ENCODE measurements around the gene RMND5B. TPM values are rescaled to one million over a fixed set of nuclear protein-coding genes. Genes with fewer than 3 reads are reported as not detected.
A peak's percentile ranks its signal among the peaks of the same experiment; 100 is the strongest.

RMND5B gene
- total and polyA plus RNA-seq, 2 of the 13 experiments (the other 11 are each of a cell fraction or from before 2014, with no cell fraction given), result 18.6 to 20.4 TPM

- TF ChIP-seq ZNF564 (CRISPR knock-in tag; IDR thresholded peaks at IDR 0.05) (0 out of 2 replicates have a peak, but pooled peaks have one; percentile 68), STAT6 (CRISPR knock-in tag; IDR thresholded peaks at IDR 0.05; ENCODE audit: borderline replicate concordance) (no peak)
- no peak for DNase-seq (ENCODE audit: low spot score)
- in situ Hi-C loops (cut with HindIII; ENCODE audit: extremely low pct_ligation_motif_present, low pct_unique_long_range_greater_than_20kb) (no loop called here), intact Hi-C loops (cut with micrococcal nuclease; ENCODE audit: unreplicated experiment) (no loop called here)
- no peaks in the 10 kb centered on the region for H3K9me3 ChIP-seq (ENCODE audit: low read length)
- no peak overlapping the region for H3K27ac ChIP-seq (ENCODE audit: extremely low read length, insufficient read depth, low read length)
- no peaks in the 10 kb centered on the region for H3K36me3 ChIP-seq (replicated peaks in 1 of 2; ENCODE audit: control insufficient read depth in 1 of 2, insufficient read depth in 2 of 2, low read length in 2 of 2)
- ChIA-PET POLR2A (no interaction called here), CTCF (ENCODE audit: low intra/inter-chr PET ratio, low total read pairs) (no interaction called here)
- H2AFZ ChIP-seq (ENCODE audit: low read length), result no peak overlapping the region
- no peak overlapping the region for H3K4me3 ChIP-seq (replicated peaks in 1 of 3; ENCODE audit: insufficient read depth in 1 of 3, low read depth in 2 of 3, low read length in 3 of 3)
- no peak overlapping the region for H3K4me2 ChIP-seq (ENCODE audit: low read depth, low read length)
- no peak for FAIRE-seq
- H4K20me1 ChIP-seq (ENCODE audit: insufficient read depth, low read length), result no peaks in the 10 kb centered on the region
- WGBS (ENCODE audit: low lambda C conversion rate), result 25% methylated on average over 7 of the region's 7 CpGs
- peaks cover 0 to 22% of the 10 kb centered on the region in 2 experiments; a peak in 3 of 5 replicates for H3K27me3 ChIP-seq (ENCODE audit: control insufficient read depth in 1 of 2, insufficient read depth in 2 of 2, low read length in 2 of 2)
- BruUV-seq (replicated peaks), result no TSS peak
- H3K9ac ChIP-seq (ENCODE audit: insufficient read depth, low read depth, low read length), result no peak overlapping the region
- peaks cover 12% of the 10 kb centered on the region for H3K4me1 ChIP-seq (ENCODE audit: insufficient read depth, low read length)
- no peak for ATAC-seq
- H3K79me2 ChIP-seq (ENCODE audit: insufficient read depth, low read length), result no peaks in the 10 kb centered on the region
These were observed 62.0 kb downstream of the RMND5B start for GRCh38 chr5:178192787-178193186.

- ChIA-PET POLR2A (no interaction called here), CTCF (ENCODE audit: low intra/inter-chr PET ratio, low total read pairs) (no interaction called here)
- Histone ChIP-seq H3K9me3 (ENCODE audit: low read length) (no peaks in the 10 kb centered on the region), H2AFZ (ENCODE audit: low read length) (no peak overlapping the region), H3K27ac (ENCODE audit: extremely low read length, insufficient read depth, low read length) (no peak overlapping the region), H3K4me2 (ENCODE audit: low read depth, low read length) (no peak overlapping the region), H3K4me1 (ENCODE audit: insufficient read depth, low read length) (peaks cover 12% of the 10 kb centered on the region), H3K36me3 (replicated peaks in 1 of 2; ENCODE audit: control insufficient read depth in 1 of 2, insufficient read depth in 2 of 2, low read length in 2 of 2) (no peaks in the 10 kb centered on the region), H4K20me1 (ENCODE audit: insufficient read depth, low read length) (no peaks in the 10 kb centered on the region), H3K79me2 (ENCODE audit: insufficient read depth, low read length) (no peaks in the 10 kb centered on the region), H3K4me3 (replicated peaks in 1 of 3; ENCODE audit: insufficient read depth in 1 of 3, low read depth in 2 of 3, low read length in 3 of 3) (no peak overlapping the region), H3K9ac (ENCODE audit: insufficient read depth, low read depth, low read length) (no peak overlapping the region), H3K27me3 (ENCODE audit: control insufficient read depth in 1 of 2, insufficient read depth in 2 of 2, low read length in 2 of 2) (peaks cover 0 to 22% of the 10 kb centered on the region in 2 experiments; a peak in 3 of 5 replicates)
- ATAC-seq (no peak), DNase-seq (ENCODE audit: low spot score) (no peak), FAIRE-seq (no peak)
- no TSS peak for BruUV-seq (replicated peaks)
- WGBS (ENCODE audit: low lambda C conversion rate), result 18% methylated on average over 8 of the region's 8 CpGs
- in situ Hi-C loops (cut with HindIII; ENCODE audit: extremely low pct_ligation_motif_present, low pct_unique_long_range_greater_than_20kb), result no loop called here
- intact Hi-C loops (cut with micrococcal nuclease; ENCODE audit: unreplicated experiment), result no loop called here
- TF ChIP-seq DMTF1 (CRISPR knock-in tag; IDR thresholded peaks at IDR 0.05), result no peak
- no peak for TF ChIP-seq ZUFSP (CRISPR knock-in tag; IDR thresholded peaks at IDR 0.05; ENCODE audit: borderline replicate concordance)
- no peak for TF ChIP-seq ZNF891 (CRISPR knock-in tag; IDR thresholded peaks at IDR 0.05)
- no peak for TF ChIP-seq CHCHD3 (CRISPR knock-in tag; IDR thresholded peaks at IDR 0.05)
These were observed 62.5 kb downstream of the RMND5B start for GRCh38 chr5:178193251-178193809.

All from HepG2 (cell line).